GM04503 (cell line): ENCODE data around the gene SYNGR3.
"Not testable (repeated sequence)": the region's sequence is repeated elsewhere in the genome, so short reads cannot be mapped to it uniquely, and the experiment has no call there.

Source experiments
- DNase-seq: peaks from one replicate; pipeline ENCODE4 v3.0.0-alpha.2; 2012; ENCODE audit warnings: low read depth

SYNGR3 gene

GRCh38 chr16:2009164-2009711 lies 19.5 kb downstream of the SYNGR3 start:
- DNase-seq: no peak

- DNase-seq: no peak
These were observed 20.2 kb downstream of the SYNGR3 start, which contains the start of gene ZNF598 for GRCh38 chr16:2009791-2010510. Gene ZNF598, minus strand, starts transcription at chr16:2009821.

GRCh38 chr16:2011726-2012125 lies 22.0 kb downstream of the SYNGR3 start:
- not testable (repeated sequence) for DNase-seq

- DNase-seq: no peak
These were observed 23.8 kb downstream of the SYNGR3 start for GRCh38 chr16:2013527-2013926.

- DNase-seq: no peak
These were observed 25.6 kb downstream of the SYNGR3 start for GRCh38 chr16:2015117-2015946.

- no peak for DNase-seq
These were observed 26.1 kb downstream of the SYNGR3 start for GRCh38 chr16:2015947-2016208.

GRCh38 chr16:2016407-2016922 lies 26.7 kb downstream of the SYNGR3 start:
- DNase-seq: no peak

- no peak for DNase-seq
These were observed 29.7 kb downstream of the SYNGR3 start, which contains the start of gene NPW for GRCh38 chr16:2019518-2019920. Gene NPW, plus strand, starts transcription at chr16:2019785.

GRCh38 chr16:2019921-2020831 lies 30.4 kb downstream of the SYNGR3 start:
- no peak for DNase-seq

GRCh38 chr16:2022723-2023091 lies 32.9 kb downstream of the SYNGR3 start:
- no peak for DNase-seq

- DNase-seq: no peak
These were observed 33.6 kb downstream of the SYNGR3 start for GRCh38 chr16:2023092-2024031.

GRCh38 chr16:2024032-2024420 lies 34.3 kb downstream of the SYNGR3 start:
- DNase-seq: no peak

- no peak for DNase-seq
These were observed 35.5 kb downstream of the SYNGR3 start for GRCh38 chr16:2025251-2025650.

GRCh38 chr16:2025878-2026460 lies 36.2 kb downstream of the SYNGR3 start:
- DNase-seq: no peak

GRCh38 chr16:2026461-2027023 lies 36.8 kb downstream of the SYNGR3 start, which contains the start of gene NHERF2:
Gene NHERF2, plus strand, starts transcription at chr16:2026902. Its CDS starts 104 bp downstream, at chr16:2027006.
- no peak for DNase-seq

- no peak for DNase-seq
These were observed 37.5 kb downstream of the SYNGR3 start for GRCh38 chr16:2027024-2028010.

- DNase-seq: no peak
These were observed 38.4 kb downstream of the SYNGR3 start for GRCh38 chr16:2028146-2028545.

GRCh38 chr16:2028620-2029220 lies 39.0 kb downstream of the SYNGR3 start:
- no peak for DNase-seq
